ENCODE results near the gene GRM3.

Gene GRM3

GRCh38 chr7:86788948-86789347 is 145.2 kb downstream of the GRM3 start:
- no peak for DNase-seq (ENCODE audit: low spot score)

DNA sequence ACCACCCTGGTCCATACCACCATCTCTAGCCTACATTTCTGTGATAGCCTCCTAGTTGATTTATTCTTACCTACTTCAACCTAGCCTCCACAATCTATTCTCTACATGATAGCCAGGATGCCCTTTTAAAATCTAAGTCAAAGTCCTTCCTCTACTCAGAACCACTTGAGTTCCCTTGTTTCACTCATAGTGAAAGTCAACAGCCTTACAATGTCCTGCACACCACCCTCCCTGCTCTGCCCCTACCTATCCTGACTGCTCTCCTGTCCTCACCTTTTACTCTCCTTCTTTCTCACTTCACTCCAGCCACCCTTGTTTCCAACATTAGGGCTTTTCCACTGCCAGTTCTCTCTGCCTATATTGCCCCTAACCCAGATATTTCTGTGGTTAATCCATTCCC is 146.7 kb downstream of the GRM3 start:
- DNase-seq (ENCODE audit: low spot score) = no peak

- DNase-seq (ENCODE audit: low spot score) = no peak
Measured at GRCh38 chr7:86792260-86792659, 148.6 kb downstream of the GRM3 start.

- DNase-seq (ENCODE audit: low spot score) = no peak
Measured at GRCh38 chr7:86793136-86793535, 149.4 kb downstream of the GRM3 start.

GRCh38 chr7:86814661-86815379 is 171.1 kb downstream of the GRM3 start:
- DNase-seq (ENCODE audit: low spot score) = no peak

GRCh38 chr7:86815556-86815955 is 171.8 kb downstream of the GRM3 start:
- no peak for DNase-seq (ENCODE audit: low spot score)

- no peak for DNase-seq (ENCODE audit: low spot score)
Measured at GRCh38 chr7:86818903-86819302, 175.2 kb downstream of the GRM3 start.

GRCh38 chr7:86823769-86824168 is 180.1 kb downstream of the GRM3 start:
- DNase-seq (ENCODE audit: low spot score) = no peak

- DNase-seq (ENCODE audit: low spot score) = no peak
Measured at GRCh38 chr7:86825264-86825663, 181.6 kb downstream of the GRM3 start.

GRCh38 chr7:86826948-86827347 is 183.2 kb downstream of the GRM3 start:
- DNase-seq (ENCODE audit: low spot score) = no peak

DNA sequence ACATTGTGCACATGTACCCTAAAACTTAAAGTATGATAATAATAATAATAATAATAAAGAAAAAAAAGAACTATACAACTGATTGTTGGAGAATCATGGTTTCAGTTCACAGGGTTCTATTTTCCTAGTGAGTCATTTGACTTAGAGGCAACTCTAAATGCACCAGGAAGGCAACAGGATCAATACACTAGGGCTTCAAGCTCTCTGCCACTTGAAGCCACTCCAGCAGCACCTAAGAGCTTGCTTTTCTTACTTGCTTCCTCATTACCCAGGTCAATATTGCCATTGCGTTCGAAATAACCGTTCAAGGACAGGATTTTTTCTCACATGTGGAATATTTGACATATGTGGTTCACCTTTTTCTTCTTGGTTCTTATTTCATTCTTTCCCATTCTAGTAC is 189.7 kb downstream of the GRM3 start:
- no peak for DNase-seq (ENCODE audit: low spot score)

GRCh38 chr7:86837235-86837634 is 193.5 kb downstream of the GRM3 start:
- no peak for DNase-seq (ENCODE audit: low spot score)

DNA sequence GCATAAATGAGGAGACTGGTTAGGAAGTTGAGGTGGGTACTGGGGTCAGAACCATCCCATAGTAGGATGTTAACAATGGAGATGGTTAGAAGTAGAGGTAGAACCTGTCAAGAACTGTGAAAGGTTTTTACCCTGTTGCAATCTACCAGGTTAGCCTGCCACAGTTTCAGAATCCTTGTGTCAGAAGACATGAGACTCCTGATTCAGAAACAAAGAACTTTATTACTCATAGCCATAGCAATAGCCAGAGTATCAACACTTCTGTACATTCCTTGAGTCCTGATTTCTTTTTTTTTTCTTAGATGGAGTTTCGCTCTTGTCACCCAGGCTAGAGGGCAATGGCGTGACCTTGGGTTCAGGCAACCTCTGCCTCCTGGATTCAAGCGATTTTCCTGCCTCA is 200.9 kb downstream of the GRM3 start:
- DNase-seq (ENCODE audit: low spot score) = no peak

GRCh38 chr7:86846494-86847190 is 202.9 kb downstream of the GRM3 start:
- peak; percentile 51 for DNase-seq (ENCODE audit: low spot score)

- peak; percentile 6 for DNase-seq (ENCODE audit: low spot score)
Measured at GRCh38 chr7:86848226-86848625, 204.5 kb downstream of the GRM3 start.

DNA sequence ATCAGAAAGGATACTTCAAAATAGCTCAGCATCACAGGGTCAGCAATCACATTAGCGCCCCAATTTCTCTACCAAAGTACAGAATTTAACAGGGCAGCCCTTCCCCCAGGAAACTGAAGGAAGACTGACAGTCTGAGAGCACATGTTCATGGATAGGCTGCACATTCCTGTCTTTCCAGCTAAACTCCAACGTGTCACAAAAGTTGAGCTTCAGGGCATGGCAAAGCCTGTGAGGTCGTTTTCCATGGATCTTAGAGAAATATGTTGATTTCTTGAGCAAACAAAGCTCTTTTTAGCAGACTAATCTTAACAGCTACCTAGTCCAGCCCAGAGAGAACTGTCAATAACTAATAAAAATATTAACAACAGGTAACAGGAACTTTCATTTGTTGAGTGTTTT is 207.9 kb downstream of the GRM3 start:
- DNase-seq (ENCODE audit: low spot score) = no peak

DNA sequence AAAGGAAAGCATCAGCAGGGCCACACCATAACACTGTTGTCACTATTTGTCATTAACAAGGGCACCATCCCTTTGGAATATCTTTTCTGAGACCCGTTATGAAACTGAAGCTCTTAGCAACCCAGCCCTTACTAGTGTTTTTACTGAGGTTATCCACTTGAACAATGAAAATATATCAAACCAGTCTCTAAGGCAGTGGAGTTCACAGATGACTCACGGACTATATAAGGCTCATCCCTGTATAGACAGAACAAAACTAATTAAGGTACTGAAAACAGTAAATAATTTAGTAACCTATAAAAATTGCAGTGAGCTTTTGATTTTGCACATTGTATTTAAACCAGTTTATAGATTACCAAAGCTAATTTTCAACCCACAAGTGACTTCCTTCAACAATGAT is 219.7 kb downstream of the GRM3 start:
- DNase-seq (ENCODE audit: low spot score) = no peak

DNA sequence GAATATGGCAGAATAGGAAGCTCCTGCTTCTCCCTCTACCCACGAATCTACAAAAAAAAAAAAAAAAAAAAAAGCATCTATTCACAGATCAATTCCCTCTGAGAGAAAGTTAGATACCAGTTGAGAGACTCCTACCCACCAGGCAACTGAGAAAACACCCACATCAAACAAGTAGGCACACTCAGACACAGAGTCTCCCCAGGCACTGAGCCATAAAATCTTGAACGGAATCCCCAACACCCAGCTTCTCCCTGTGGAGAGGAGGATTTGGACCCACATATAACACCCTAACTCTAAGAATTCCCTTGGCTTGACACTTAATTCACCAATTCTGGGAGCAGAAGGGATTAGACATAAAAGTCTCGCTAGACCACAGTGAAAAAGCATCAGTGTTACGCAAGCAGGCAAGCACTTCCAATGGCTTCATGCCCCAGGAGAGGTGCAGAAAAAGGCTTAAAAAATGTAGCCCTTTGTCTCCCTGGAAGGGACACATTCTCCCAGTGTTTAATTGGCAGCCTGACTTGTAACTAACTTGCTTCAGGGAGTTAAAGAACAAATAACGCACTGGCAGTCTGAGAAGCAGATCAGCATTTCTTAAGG is 223.6 kb downstream of the GRM3 start:
- DNase-seq (ENCODE audit: low spot score) = no peak

DNA sequence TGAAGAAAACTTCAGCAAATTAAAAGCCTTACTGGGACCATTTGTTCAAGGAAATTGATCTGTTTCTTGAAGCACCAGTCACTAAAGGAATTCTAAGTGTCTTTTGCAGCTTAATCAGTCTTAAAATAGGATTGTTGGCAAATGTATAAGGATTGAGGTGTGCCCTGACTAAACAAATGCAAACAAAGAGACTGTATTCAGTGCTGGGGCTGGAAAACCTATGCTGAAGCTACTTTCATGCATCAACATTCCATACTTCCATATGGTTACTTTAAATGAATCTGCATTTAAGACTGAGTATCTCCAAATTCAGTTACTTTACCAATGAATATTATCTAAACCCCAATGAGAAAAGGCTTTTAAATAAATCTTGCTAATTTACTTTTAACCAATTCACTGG is 232.4 kb downstream of the GRM3 start:
- no peak for DNase-seq (ENCODE audit: low spot score)

DNA sequence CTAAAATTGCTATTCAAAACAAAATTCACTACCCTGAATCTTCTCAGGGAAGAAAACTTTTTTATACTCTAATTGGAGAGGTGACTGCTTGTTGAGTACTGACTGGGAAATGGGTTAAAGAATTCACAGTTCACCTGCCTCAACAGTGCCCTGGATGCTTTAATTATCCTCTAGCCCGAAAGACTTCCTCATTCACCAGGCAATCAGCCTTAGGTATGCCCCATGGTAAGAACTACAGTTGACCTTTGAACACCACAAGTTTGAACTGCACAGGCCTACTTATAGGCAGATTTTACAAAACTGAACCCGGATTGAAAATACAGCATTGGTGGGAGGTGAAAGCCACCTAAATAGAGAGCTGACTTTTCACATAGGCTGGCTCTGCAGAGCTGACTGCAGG is 240.4 kb downstream of the GRM3 start:
- no peak for DNase-seq (ENCODE audit: low spot score)

DNA sequence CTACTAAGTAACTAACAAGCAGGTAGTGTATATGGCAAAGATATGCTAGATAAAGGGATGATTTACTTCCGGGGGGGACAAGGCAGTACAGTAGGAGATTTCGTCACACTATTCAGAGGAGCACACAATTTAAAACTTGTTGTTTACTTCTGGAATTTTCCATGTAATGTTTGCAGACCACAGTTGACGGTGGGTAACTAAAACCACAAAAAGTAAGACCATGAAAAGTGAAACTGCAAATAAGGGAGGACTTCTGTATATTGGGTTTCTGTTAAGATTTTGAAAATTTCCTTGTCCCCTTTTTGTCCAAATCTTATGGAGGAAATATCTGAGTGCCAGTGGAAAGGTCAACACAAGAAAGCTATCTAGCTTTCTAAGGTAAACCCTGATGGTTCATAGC is 245.8 kb downstream of the GRM3 start:
- no peak for DNase-seq (ENCODE audit: low spot score)

DNA sequence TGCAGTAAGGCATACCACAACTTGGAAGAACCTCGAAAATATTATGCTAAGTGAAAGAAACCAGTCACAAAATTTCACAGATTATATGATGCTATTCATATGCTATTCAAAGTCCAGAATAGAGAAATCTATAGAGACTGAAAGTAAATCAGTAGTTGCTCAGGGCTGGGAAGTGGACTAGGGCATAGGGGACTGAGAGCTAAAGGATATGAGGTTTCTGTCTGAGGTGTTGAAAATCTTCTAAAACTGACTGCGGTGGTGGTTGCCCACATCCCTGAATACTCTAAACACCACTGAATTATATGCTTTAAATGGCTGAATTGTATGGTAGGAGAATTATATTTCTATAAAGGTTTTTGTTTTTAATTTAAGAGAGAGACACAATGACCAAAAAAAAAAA is 254.5 kb downstream of the GRM3 start:
- DNase-seq (ENCODE audit: low spot score) = no peak

DNA sequence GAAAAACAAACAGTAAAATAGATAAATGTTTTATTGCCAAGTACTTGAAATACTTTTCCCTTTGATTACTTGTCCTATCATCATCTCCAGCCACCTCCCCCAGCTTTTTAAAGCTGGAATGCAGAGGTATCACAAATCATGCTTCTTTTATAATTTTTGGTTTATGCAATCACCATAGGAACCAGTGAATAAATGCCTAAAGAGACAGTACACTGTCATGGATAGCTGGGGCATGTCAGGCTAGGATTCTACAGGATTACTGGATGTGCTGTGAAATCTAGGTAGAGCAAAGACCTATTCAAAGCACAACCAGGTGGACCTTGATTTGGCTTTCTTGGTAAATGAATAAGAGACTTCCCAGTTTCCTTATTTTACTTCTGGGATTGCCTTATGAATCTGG is 257.2 kb downstream of the GRM3 start:
- DNase-seq (ENCODE audit: low spot score) = no peak

Measured in LoVo (cell line).